Ectodermal cell (in vitro differentiated cells): ENCODE data around the gene CFAP44. TPM values are rescaled to one million over a fixed set of nuclear protein-coding genes. Genes with fewer than 3 reads are reported as not detected.
"Not testable (repeated sequence)": the region's sequence is repeated elsewhere in the genome, so short reads cannot be mapped to it uniquely, and the experiment has no call there.

Experiments used
- H3K27ac ChIP-seq: 2 replicates; pipeline ENCODE4 v1.7.0; 2013; ENCODE audit warnings: mild to moderate bottlenecking, low read depth, low read length; ENCODE audit not compliant: insufficient read depth, poor library complexity, severe bottlenecking
- H3K27me3 ChIP-seq: 2 replicates; pipeline ENCODE4 v1.7.0; 2013; ENCODE audit warnings: mild to moderate bottlenecking, low read length; ENCODE audit not compliant: insufficient read depth, control insufficient read depth, poor library complexity, severe bottlenecking
- H3K36me3 ChIP-seq: one replicate; pipeline ENCODE4 v1.7.0; 2013; ENCODE audit warnings: low read length; ENCODE audit not compliant: control insufficient read depth, insufficient read depth
- H3K4me1 ChIP-seq: one replicate; pipeline ENCODE4 v1.7.0; 2013; ENCODE audit warnings: low read length; ENCODE audit not compliant: control insufficient read depth, insufficient read depth
- H3K4me3 ChIP-seq: 2 replicates; pipeline ENCODE4 v1.7.0; 2013; ENCODE audit warnings: low read depth, low read length, control low read depth; ENCODE audit not compliant: insufficient read depth
- H3K9me3 ChIP-seq: 2 replicates; pipeline ENCODE4 v1.7.0; 2013; ENCODE audit warnings: mild to moderate bottlenecking, low read length, moderate library complexity; ENCODE audit not compliant: control insufficient read depth
- WGBS, 2 experiments: methylation state at CpG; one replicate each; pipeline ENCODE4 v1.1.7; 2013; ENCODE audit warnings: missing lambda C conversion rate in 2 of 2; 5-methylcytosine and 5-hydroxymethylcytosine counted together
- polyA plus RNA-seq, 4 experiments: library from polyadenylated mRNA; stranded (reverse); fragments of 50-300 nt; gene quantifications; one replicate each; pipeline ENCODE4 v1.2.3, GENCODE V29; 2013

CFAP44 gene
- 5.7 TPM for polyA plus RNA-seq (2013, experiment 1 of 4)
- 7.0 TPM for polyA plus RNA-seq (2013, experiment 2 of 4)
- 2.1 TPM for polyA plus RNA-seq (2013, experiment 3 of 4)
- 4.5 TPM for polyA plus RNA-seq (2013, experiment 4 of 4)

- 82 to 83% methylated on average over 44 of the region's 44 CpGs for WGBS, 2 experiments
These were observed at the start of gene CFAP44 for GRCh38 chr3:113441051-113441770. CFAP44 (minus strand) TSS chr3:113441493; CDS start chr3:113433664, 7,829 bp downstream.

GRCh38 chr3:113485161-113485609 is 43.9 kb upstream of the CFAP44 start:
- Histone ChIP-seq H3K4me3 (no peak overlapping the region), H3K27me3 (no peaks in the 10 kb centered on the region), H3K27ac (no peak overlapping the region), H3K9me3 (no peaks in the 10 kb centered on the region), H3K36me3 (peaks cover 12% of the 10 kb centered on the region), H3K4me1 (no peaks in the 10 kb centered on the region)
- WGBS, 2 experiments: 83 to 91% methylated on average over 8 of the region's 8 CpGs

More at GRCh38 chr3:113441051-113441770, at the start of gene CFAP44:
- Histone ChIP-seq H3K36me3 (peaks cover 6% of the 10 kb centered on the region), H3K27ac (no peak within 1 kb of the TSS), H3K4me3 (no peak within 1 kb of the TSS), H3K9me3 (no peaks in the 10 kb centered on the region), H3K4me1 (no peaks in the 10 kb centered on the region), H3K27me3 (no peaks in the 10 kb centered on the region)

- Histone ChIP-seq H3K4me1 (no peaks in the 10 kb centered on the region), H3K4me3 (no peak overlapping the region), H3K27me3 (no peaks in the 10 kb centered on the region), H3K36me3 (peaks cover 14% of the 10 kb centered on the region), H3K27ac (no peak overlapping the region), H3K9me3 (no peaks in the 10 kb centered on the region)
- WGBS, 2 experiments: 93 to 95% methylated on average over 2 of the region's 2 CpGs
These were observed 27.2 kb upstream of the CFAP44 start for GRCh38 chr3:113468539-113468938.

- Histone ChIP-seq H3K27ac (no peak overlapping the region), H3K36me3 (peaks cover 35% of the 10 kb centered on the region), H3K9me3 (no peaks in the 10 kb centered on the region), H3K27me3 (no peaks in the 10 kb centered on the region), H3K4me1 (no peaks in the 10 kb centered on the region), H3K4me3 (no peak overlapping the region)
These were observed 20.2 kb upstream of the CFAP44 start for GRCh38 chr3:113461488-113461887.

- H3K27ac ChIP-seq, H3K4me1 ChIP-seq, H3K9me3 ChIP-seq, H3K4me3 ChIP-seq, H3K27me3 ChIP-seq: not testable (repeated sequence)
- peaks cover 24% of the 10 kb centered on the region for H3K36me3 ChIP-seq
- 92 to 96% methylated on average over 19 to 22 of the region's 27 CpGs for WGBS, 2 experiments
These were observed 17.3 kb upstream of the CFAP44 start for GRCh38 chr3:113458554-113458953.

- no peaks in the 10 kb centered on the region for H3K27me3 ChIP-seq
- no peaks in the 10 kb centered on the region for H3K9me3 ChIP-seq
- no peak overlapping the region for H3K27ac ChIP-seq
- no peak overlapping the region for H3K4me3 ChIP-seq
- no peaks in the 10 kb centered on the region for H3K4me1 ChIP-seq
- H3K36me3 ChIP-seq: peaks cover 21% of the 10 kb centered on the region
These were observed 14.2 kb upstream of the CFAP44 start for GRCh38 chr3:113455446-113455845.

- WGBS, 2 experiments: 96 to 100% methylated on average over 3 of the region's 3 CpGs
- Histone ChIP-seq H3K4me3 (no peak overlapping the region), H3K27me3 (no peaks in the 10 kb centered on the region), H3K27ac (no peak overlapping the region), H3K9me3 (no peaks in the 10 kb centered on the region), H3K36me3 (peaks cover 15% of the 10 kb centered on the region), H3K4me1 (no peaks in the 10 kb centered on the region)
These were observed 13.3 kb upstream of the CFAP44 start for GRCh38 chr3:113454630-113455029.

- 93 to 96% methylated on average over 5 to 6 of the region's 6 CpGs for WGBS, 2 experiments
- no peak overlapping the region for H3K27ac ChIP-seq
These were observed 12.8 kb upstream of the CFAP44 start for GRCh38 chr3:113454057-113454456.

GRCh38 chr3:113450911-113451310 is 9.6 kb upstream of the CFAP44 start:
- Histone ChIP-seq H3K27me3 (no peaks in the 10 kb centered on the region), H3K4me3 (no peak overlapping the region), H3K4me1 (no peaks in the 10 kb centered on the region), H3K9me3 (no peaks in the 10 kb centered on the region), H3K36me3 (peaks cover 13% of the 10 kb centered on the region), H3K27ac (no peak overlapping the region)
- WGBS, 2 experiments: no CpG with 5 or more reads among the region's 1 CpG

More at GRCh38 chr3:113454057-113454456, 12.8 kb upstream of the CFAP44 start:
- no peaks in the 10 kb centered on the region for H3K27me3 ChIP-seq
- no peaks in the 10 kb centered on the region for H3K4me1 ChIP-seq
- H3K9me3 ChIP-seq: no peaks in the 10 kb centered on the region
- peaks cover 11% of the 10 kb centered on the region for H3K36me3 ChIP-seq
- H3K4me3 ChIP-seq: no peak overlapping the region

- Histone ChIP-seq H3K4me1 (no peaks in the 10 kb centered on the region), H3K36me3 (peaks cover 6% of the 10 kb centered on the region), H3K9me3 (no peaks in the 10 kb centered on the region), H3K27me3 (no peaks in the 10 kb centered on the region), H3K4me3 (no peak overlapping the region), H3K27ac (no peak overlapping the region)
- 94% methylated on average over 3 of the region's 3 CpGs for WGBS, 2 experiments
These were observed 1.7 kb downstream of the CFAP44 start for GRCh38 chr3:113439606-113440005.
